Glutamatergic neuron (in vitro differentiated cells): Measurements from ENCODE around the gene OR14K1. TPM values are rescaled to one million over a fixed set of nuclear protein-coding genes. Genes with fewer than 3 reads are reported as not detected.

Experiments used
- DNase-seq: peaks from one replicate; pipeline ENCODE4 v3.0.0; 2022
- H3K27ac Mint-ChIP-seq: one replicate; pipeline ENCODE4 v1.8.0; 2020; ENCODE audit warnings: mild to moderate bottlenecking, mixed read lengths, inconsistent platforms; ENCODE audit not compliant: unreplicated experiment
- H3K27me3 Mint-ChIP-seq: one replicate; pipeline ENCODE4 v1.8.0; 2020; ENCODE audit warnings: mild to moderate bottlenecking, moderate library complexity, mixed read lengths, inconsistent platforms; ENCODE audit not compliant: unreplicated experiment
- H3K36me3 Mint-ChIP-seq: one replicate; pipeline ENCODE4 v1.8.0; 2020; ENCODE audit warnings: mild to moderate bottlenecking, mixed read lengths, inconsistent platforms; ENCODE audit not compliant: unreplicated experiment
- H3K4me1 Mint-ChIP-seq: one replicate; pipeline ENCODE4 v1.8.0; 2020; ENCODE audit warnings: mild to moderate bottlenecking, low read depth, mixed read lengths, inconsistent platforms; ENCODE audit not compliant: unreplicated experiment
- H3K4me3 Mint-ChIP-seq: one replicate; pipeline ENCODE4 v1.8.0; 2020; ENCODE audit warnings: mild to moderate bottlenecking, mixed read lengths, inconsistent platforms; ENCODE audit not compliant: unreplicated experiment
- H3K9me3 Mint-ChIP-seq: one replicate; pipeline ENCODE4 v1.8.0; 2020; ENCODE audit warnings: mild to moderate bottlenecking, moderate library complexity, mixed read lengths, inconsistent platforms; ENCODE audit not compliant: unreplicated experiment
- total RNA-seq: library from RNA; stranded (reverse); fragmentation: NEBNext Ultra II Directional; extraction: Animal tissue kit (Norgen Biotek cat#: 25700); gene quantifications from one replicate; pipeline ENCODE4 v1.2.1, GENCODE V29; 2021; ENCODE audit not compliant: unreplicated experiment
- TF ChIP-seq, protein P1 (sequence below): fragments of 200-600 bp; sonication (generic); IDR thresholded peaks from one replicate; pipeline ENCODE4 v1.5.0; 2021; ENCODE audit not compliant: partially characterized antibody, unreplicated experiment

The OR14K1 gene
- total RNA-seq, 1 donor from 2014 or later, result not detected

DNA sequence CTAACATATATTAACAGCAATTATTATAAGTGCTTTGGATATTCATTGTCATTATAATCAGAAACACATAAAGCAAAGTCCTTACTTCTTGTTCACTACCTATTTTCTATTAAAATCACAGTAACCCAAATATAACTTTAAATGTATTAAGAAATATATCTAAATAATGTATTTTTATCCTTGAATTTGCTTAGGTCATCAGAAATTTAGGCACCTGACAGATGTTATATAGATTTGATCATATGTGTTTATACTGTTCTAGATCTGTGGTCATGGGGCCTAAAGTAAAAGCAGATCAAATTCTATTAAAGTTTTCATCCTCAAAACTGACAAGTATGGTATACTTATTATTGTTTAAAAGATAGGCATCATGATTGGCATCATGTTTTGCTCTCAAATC is 31.2 kb downstream of the OR14K1 start:
- H3K36me3 Mint-ChIP-seq, result no peaks in the 10 kb centered on the region
- no peaks in the 10 kb centered on the region for H3K4me1 Mint-ChIP-seq
- no peaks in the 10 kb centered on the region for H3K27me3 Mint-ChIP-seq
- H3K27ac Mint-ChIP-seq, result no peak overlapping the region
- TF ChIP-seq, protein P1, sequence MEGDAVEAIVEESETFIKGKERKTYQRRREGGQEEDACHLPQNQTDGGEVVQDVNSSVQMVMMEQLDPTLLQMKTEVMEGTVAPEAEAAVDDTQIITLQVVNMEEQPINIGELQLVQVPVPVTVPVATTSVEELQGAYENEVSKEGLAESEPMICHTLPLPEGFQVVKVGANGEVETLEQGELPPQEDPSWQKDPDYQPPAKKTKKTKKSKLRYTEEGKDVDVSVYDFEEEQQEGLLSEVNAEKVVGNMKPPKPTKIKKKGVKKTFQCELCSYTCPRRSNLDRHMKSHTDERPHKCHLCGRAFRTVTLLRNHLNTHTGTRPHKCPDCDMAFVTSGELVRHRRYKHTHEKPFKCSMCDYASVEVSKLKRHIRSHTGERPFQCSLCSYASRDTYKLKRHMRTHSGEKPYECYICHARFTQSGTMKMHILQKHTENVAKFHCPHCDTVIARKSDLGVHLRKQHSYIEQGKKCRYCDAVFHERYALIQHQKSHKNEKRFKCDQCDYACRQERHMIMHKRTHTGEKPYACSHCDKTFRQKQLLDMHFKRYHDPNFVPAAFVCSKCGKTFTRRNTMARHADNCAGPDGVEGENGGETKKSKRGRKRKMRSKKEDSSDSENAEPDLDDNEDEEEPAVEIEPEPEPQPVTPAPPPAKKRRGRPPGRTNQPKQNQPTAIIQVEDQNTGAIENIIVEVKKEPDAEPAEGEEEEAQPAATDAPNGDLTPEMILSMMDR, result no peak
- no peak for DNase-seq
- H3K9me3 Mint-ChIP-seq, result no peaks in the 10 kb centered on the region
- no peak overlapping the region for H3K4me3 Mint-ChIP-seq

Other genes with a start within 250 kb of the OR14K1 start
- not detected for gene OR2C3, start 202.2 kb upstream of the OR14K1 start, total RNA-seq
- not detected for gene GCSAML, start 189.5 kb upstream of the OR14K1 start, total RNA-seq
- gene OR2G2, start 150.3 kb upstream of the OR14K1 start, total RNA-seq, result not detected
- gene OR2G3, start 133.0 kb upstream of the OR14K1 start, total RNA-seq, result not detected
- gene OR13G1, start 58.9 kb upstream of the OR14K1 start, total RNA-seq, result not detected
- not detected for gene OR6F1, start 22.0 kb upstream of the OR14K1 start, total RNA-seq
- not detected for gene OR14A2, start 9.5 kb downstream of the OR14K1 start, total RNA-seq
- not detected for gene OR1C1, start 21.9 kb downstream of the OR14K1 start, total RNA-seq
- gene OR14A16, start 85.5 kb downstream of the OR14K1 start, total RNA-seq, result not detected
- not detected for gene OR11L1, start 103.3 kb downstream of the OR14K1 start, total RNA-seq
- 5.2 TPM for gene TRIM58, start 118.6 kb downstream of the OR14K1 start, total RNA-seq
- gene OR2W3, start 157.0 kb downstream of the OR14K1 start, total RNA-seq, result 1.8 TPM
- not detected for gene OR2T8, start 181.6 kb downstream of the OR14K1 start, total RNA-seq
- gene OR2AJ1, start 186.3 kb downstream of the OR14K1 start, total RNA-seq, result not detected
- 0.61 TPM for gene OR2L8, start 210.2 kb downstream of the OR14K1 start, total RNA-seq
- gene OR2AK2, start 226.6 kb downstream of the OR14K1 start, total RNA-seq, result 0.49 TPM